ENCODE results near the gene HPGDS.

The HPGDS gene

DNA sequence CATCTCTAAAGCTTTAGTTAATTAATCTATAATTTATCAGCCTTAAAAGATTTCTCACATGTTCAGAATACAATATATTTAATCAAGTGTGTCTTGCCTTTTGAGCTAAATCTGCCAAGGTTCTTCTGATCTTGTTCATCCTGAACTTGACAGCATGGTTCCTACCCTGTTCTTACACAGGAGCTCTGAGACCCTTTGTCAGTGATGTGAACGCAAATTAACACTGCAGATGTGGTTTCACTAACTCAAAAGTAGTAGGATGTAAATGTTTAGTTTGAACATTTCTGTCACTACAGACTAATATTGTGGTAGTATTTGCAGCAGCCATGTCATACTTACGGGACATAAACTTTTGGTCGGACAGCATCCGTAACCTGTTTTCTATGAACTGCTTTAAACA lies 75.6 kb downstream of the HPGDS start:
- Mint-ChIP-seq H3K4me3 (no peak overlapping the region), H3K9me3 (no peaks in the 10 kb centered on the region), H3K27ac (no peak overlapping the region), H3K4me1 (peaks cover 6% of the 10 kb centered on the region), H3K36me3 (peaks cover 34% of the 10 kb centered on the region), H3K27me3 (no peaks in the 10 kb centered on the region)
- ATAC-seq = no peak

DNA sequence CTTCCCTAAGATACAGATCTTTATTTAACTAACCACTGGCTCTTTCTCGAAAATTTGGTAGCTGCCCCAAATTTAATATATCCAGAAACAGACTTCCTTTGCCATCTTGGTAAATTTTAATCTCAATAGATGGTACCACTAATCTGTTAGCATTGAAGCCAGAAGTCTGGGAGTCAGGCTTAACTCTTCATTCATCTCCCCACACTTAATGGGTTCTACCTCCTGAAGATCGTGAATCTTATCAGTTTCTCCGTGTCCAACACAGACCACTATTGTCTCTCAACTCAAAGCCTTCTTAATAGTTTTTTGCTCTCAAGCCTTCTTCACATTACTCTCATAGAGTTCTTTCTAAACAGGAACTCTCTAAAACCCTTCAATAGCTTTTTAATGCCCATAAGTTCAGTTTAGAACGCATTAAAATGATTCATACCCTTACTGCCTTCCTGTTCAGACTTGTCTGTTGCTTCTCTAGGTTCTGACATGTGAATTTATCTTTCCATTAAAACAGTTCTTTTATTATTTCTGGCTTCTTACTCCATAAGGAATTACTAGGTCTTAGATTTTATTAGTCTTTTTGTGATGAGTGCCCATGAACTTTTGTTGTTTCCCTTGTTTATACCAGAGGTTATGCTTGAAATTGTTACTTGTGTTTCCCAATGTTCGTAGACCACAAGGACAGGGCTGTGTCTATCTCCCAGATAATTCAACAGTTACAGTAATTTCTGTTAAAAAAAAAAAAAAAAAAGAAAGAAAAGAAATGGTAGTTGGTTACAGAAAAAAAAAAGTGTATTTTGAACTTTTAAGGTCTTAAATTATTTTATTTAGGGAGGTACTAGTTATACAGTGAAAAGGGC lies 80.2 kb downstream of the HPGDS start:
- no peaks in the 10 kb centered on the region for H3K9me3 Mint-ChIP-seq
- peaks cover 6% of the 10 kb centered on the region for H3K4me1 Mint-ChIP-seq
- H3K27ac Mint-ChIP-seq = no peak overlapping the region
- H3K36me3 Mint-ChIP-seq = peaks cover 38% of the 10 kb centered on the region
- no peaks in the 10 kb centered on the region for H3K27me3 Mint-ChIP-seq
- H3K4me3 Mint-ChIP-seq = no peak overlapping the region
- no peak for ATAC-seq

DNA sequence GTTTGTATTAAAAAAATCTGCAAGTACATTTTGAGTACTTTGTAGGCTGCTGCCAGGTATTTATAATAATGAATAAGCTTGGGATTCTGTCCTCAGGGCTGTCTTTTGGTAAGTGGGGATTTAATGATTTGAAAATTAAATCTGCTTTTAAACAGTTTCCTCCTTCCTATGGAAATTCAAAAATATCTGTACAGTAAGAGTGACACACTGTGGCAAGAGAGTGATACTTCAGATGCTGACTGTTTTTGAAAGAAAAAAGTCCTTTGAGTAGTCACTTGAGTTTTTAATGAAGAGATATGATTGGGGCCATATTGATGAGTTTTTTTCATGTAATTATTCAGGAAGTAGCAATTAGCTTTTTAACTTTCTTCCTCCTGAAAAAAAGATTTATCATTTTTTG lies 85.8 kb downstream of the HPGDS start:
- peaks cover 44% of the 10 kb centered on the region for H3K36me3 Mint-ChIP-seq
- no peaks in the 10 kb centered on the region for H3K27me3 Mint-ChIP-seq
- H3K27ac Mint-ChIP-seq = no peak overlapping the region
- no peak for ATAC-seq
- H3K4me1 Mint-ChIP-seq = peaks cover 6% of the 10 kb centered on the region
- H3K4me3 Mint-ChIP-seq = no peak overlapping the region
- no peaks in the 10 kb centered on the region for H3K9me3 Mint-ChIP-seq

DNA sequence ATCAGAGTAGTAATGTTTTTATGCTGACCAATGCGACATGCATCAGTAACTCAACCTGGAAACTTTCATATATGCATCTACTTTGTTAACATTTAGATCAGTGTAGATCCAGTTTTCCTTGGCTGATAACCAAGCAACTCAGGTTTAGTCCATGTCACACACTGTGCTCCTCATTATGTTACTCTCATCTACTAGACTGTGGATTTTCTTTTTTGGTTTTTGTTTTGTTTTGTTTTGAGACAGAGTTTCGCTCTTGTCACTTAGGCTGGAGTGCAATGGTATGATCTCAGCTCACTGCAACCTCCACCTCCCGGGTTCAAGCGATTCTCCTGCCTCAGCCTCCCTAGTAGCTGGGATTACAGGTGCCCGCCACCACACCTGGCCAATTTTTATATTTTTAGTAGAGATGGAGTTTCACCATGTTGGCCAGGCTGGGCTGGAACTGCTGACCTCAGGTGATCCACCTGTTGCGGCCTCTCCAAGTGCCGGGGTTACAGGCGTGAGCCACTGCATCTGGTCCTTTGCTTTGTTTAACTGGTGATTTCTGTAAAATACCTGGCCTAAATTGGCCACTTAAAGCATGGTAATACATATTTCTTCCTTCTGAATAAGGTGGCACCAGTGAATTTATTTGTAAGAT lies 86.4 kb downstream of the HPGDS start:
- no peak overlapping the region for H3K4me3 Mint-ChIP-seq
- ATAC-seq = no peak
- no peak overlapping the region for H3K27ac Mint-ChIP-seq
- peaks cover 6% of the 10 kb centered on the region for H3K4me1 Mint-ChIP-seq
- H3K9me3 Mint-ChIP-seq = no peaks in the 10 kb centered on the region
- no peaks in the 10 kb centered on the region for H3K27me3 Mint-ChIP-seq
- peaks cover 42% of the 10 kb centered on the region for H3K36me3 Mint-ChIP-seq

DNA sequence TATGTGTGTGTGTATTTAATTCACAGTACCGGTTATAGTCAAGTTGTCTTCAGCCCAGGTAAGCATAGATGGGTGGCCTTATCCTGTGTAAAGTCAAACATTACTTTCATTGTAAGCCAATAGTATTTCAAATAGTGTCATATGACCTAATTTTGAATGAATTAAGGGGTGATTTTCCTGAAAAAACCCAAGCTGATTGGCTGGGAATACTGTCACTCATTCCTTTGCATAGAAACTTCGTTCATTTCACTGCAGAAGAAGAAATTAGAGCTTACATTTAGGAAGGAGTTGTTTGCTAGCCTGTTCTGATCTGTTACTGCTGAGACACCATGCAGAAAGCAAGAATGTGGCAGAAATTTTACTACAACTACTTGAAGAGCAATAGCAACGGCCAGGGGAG lies 89.6 kb downstream of the HPGDS start:
- Mint-ChIP-seq H3K4me3 (no peak overlapping the region), H3K27ac (no peak overlapping the region), H3K36me3 (peaks cover 45% of the 10 kb centered on the region), H3K9me3 (no peaks in the 10 kb centered on the region), H3K4me1 (peaks cover 6% of the 10 kb centered on the region), H3K27me3 (no peaks in the 10 kb centered on the region)
- no peak for ATAC-seq

DNA sequence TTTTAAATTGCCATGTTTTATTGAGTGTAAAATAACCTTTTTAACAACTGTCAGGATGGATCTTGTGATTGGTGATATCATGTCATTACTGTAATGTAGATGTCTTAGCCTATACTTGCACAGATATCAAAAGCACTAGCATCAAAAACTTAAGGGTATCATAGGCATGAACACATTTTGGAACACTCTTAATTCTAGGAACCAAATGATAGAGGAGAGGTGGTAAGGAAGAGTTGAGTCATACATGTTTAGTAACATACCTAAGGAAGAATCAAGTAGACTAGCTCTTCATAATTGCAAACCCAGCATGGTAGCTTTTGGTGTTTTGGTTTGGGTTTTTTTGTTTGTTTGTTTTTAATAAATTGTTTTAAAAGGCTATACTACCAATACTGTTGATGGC lies 91.5 kb downstream of the HPGDS start:
- Mint-ChIP-seq H3K4me1 (peaks cover 2% of the 10 kb centered on the region), H3K27ac (no peak overlapping the region), H3K36me3 (peaks cover 47% of the 10 kb centered on the region), H3K27me3 (no peaks in the 10 kb centered on the region), H3K9me3 (no peaks in the 10 kb centered on the region), H3K4me3 (no peak overlapping the region)
- ATAC-seq = no peak

Data from stimulated activated memory B cell treated with anti-CD40 and anti-IgM and Interleukin-4, amounts not matched to agents 10 μg/mL and 1 μg/mL and 100 μg/mL, for 72 hours (primary cell).